Measurements from ENCODE around the gene PTGDS. TPM values are rescaled to one million over a fixed set of nuclear protein-coding genes. Genes with fewer than 3 reads are reported as not detected.

Gene PTGDS
- total RNA-seq, 1 donor from 2014 or later = not detected

DNA sequence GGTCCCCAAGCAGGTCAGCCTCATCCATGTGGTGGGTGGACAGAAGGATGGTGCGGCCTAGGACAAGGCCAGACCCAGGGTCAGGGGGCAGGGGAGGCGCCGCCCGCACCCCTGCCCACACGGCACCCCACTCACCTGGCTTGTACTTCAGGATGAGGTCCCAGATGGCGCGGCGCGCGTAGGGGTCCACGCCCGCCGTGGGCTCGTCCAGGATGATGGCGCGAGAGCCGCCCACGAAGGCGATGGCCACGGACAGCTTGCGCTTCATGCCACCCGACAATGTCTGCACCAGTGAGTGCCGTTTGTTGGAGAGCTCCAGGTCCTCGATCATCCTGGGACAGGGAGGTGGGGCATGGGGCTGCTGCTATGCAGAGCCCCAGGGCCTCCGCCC is 38.2 kb downstream of the PTGDS start:
- no peak overlapping the region for H3K4me3 ChIP-seq (ENCODE audit: low read depth, low read length)
- no peak for DNase-seq (ENCODE audit: low read depth)
- TF ChIP-seq, protein P1, sequence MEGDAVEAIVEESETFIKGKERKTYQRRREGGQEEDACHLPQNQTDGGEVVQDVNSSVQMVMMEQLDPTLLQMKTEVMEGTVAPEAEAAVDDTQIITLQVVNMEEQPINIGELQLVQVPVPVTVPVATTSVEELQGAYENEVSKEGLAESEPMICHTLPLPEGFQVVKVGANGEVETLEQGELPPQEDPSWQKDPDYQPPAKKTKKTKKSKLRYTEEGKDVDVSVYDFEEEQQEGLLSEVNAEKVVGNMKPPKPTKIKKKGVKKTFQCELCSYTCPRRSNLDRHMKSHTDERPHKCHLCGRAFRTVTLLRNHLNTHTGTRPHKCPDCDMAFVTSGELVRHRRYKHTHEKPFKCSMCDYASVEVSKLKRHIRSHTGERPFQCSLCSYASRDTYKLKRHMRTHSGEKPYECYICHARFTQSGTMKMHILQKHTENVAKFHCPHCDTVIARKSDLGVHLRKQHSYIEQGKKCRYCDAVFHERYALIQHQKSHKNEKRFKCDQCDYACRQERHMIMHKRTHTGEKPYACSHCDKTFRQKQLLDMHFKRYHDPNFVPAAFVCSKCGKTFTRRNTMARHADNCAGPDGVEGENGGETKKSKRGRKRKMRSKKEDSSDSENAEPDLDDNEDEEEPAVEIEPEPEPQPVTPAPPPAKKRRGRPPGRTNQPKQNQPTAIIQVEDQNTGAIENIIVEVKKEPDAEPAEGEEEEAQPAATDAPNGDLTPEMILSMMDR (conservative IDR thresholded peaks at IDR 0.05; ENCODE audit: low read depth, low read length) = no peak

GRCh38 chr9:137015976-137016375 is 38.7 kb downstream of the PTGDS start:
- no peak for DNase-seq (ENCODE audit: low read depth)
- no peak overlapping the region for H3K4me3 ChIP-seq (ENCODE audit: low read depth, low read length)
- TF ChIP-seq, protein P1 (conservative IDR thresholded peaks at IDR 0.05; ENCODE audit: low read depth, low read length) = no peak

DNA sequence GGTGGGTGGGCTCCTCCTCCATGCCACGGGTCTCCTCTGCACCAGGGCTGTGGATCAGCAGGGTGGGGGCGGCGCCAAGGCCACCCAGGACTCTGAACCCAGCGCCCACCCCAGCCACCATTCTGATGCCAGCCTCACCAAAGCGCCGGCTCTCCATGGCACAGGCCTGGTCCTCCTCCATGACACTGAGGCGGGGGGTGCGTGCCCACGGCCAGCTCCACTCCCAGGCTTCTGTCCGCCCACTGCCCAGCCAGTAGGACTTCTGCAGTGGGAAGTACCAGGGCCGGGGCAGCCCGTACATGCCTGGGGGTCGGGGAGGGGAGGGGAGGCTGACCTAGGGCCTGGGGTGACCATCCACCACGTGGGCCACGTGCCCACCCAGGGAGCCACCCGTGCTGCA is 39.1 kb downstream of the PTGDS start:
- no peak for DNase-seq (ENCODE audit: low read depth)
- TF ChIP-seq, protein P1 (conservative IDR thresholded peaks at IDR 0.05; ENCODE audit: low read depth, low read length) = no peak
- H3K4me3 ChIP-seq (ENCODE audit: low read depth, low read length) = no peak overlapping the region

DNA sequence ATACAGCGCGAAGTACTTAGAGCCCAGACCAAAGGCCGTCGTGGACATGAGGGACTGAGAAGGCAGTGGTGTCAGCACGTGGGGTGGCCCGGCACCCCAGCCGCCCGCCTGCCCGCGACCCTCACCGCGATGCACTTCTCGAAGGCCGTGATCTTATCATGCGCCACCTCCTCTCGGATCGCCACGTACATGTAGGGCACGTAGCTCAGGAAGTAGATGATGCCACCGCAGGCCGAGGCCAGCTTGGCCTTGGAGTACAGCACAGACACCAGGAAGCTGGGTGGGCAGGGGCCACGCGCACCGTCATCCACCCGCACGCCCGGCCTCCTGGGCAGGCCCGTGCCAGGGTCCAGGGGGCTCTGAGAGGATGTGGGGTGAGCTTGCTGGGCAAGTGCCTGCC is 39.8 kb downstream of the PTGDS start:
- DNase-seq (ENCODE audit: low read depth) = no peak
- no peak overlapping the region for H3K4me3 ChIP-seq (ENCODE audit: low read depth, low read length)
- TF ChIP-seq, protein P1 (conservative IDR thresholded peaks at IDR 0.05; ENCODE audit: low read depth, low read length) = no peak

DNA sequence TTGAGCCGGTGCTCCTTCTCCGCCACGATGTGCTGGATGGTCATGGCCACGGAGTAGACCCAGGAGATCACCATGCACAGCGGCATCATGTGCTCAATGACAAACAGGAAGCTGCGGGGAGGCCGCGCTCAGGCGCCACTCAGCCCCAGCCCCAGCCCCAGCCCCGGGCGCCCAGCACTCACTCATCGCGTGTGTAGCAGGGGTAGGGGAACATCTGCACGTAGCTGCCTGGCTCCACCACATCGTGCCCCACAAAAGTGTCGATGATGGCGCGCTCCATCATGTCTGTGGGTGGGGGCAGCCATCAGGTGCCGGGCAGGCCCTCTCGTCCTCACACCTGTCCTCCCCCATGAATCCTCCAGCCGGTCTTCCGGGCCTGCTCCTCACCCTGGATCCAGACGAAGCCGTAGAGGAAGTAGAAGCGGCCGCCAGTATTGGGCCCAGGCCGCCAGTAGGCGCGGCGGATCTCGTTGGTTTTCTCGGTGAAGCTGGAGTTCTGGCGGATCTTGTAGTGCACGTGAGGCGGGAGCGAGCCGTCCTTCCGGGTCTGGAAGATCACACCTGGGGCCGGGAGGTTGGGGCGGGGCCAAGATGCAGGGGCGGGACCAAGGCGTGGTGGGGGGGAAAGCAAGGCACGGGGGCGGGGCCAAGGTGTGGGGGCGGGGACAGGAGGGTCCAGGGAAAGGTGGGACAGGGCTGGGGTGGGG is 40.6 kb downstream of the PTGDS start:
- no peak for DNase-seq (ENCODE audit: low read depth)
- TF ChIP-seq, protein P1 (conservative IDR thresholded peaks at IDR 0.05; ENCODE audit: low read depth, low read length) = no peak
- no peak overlapping the region for H3K4me3 ChIP-seq (ENCODE audit: low read depth, low read length)

DNA sequence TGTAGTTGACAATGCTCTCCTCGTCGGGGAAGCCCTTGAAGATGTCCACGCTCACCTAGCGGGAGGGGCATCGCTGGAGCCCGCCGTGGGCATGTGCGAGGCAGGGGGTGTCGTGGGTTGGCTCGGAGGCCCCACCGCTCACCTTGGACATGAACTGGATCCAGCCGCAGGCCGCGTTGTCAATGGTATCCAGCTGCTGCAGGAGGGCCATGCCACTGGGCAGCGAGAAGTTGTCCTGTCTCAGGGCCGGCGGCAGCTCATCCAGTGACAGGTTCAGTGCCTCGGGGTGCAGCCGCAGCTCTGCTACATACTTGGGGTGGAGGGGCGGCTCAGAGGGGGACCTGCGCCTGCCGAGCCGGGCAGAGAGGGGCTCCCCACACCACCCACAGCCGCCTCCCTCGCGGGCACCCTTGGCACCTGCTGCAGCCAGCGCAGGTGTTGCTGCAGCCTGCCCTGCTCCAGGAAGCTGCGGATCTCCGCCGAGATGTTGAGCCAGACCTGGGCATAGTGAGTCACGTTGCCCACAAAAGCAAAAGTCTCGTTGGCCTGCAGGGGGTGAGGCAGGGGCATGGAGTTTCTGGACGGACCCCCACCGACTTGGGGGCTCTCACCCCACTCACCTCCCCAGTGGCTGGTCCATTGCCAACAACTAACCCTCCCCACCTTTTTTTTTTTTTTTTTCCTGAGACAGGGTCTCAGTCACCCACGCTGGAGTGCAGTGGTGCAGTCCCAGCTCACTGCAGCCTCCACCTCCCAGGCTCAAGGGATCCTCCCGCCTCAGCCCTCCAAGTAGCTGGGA is 41.7 kb downstream of the PTGDS start:
- TF ChIP-seq, protein P1 (conservative IDR thresholded peaks at IDR 0.05; ENCODE audit: low read depth, low read length) = no peak
- DNase-seq (ENCODE audit: low read depth) = no peak

More for the DNA sequence above, 41.7 kb downstream of the PTGDS start:
- no peak overlapping the region for H3K4me3 ChIP-seq (ENCODE audit: low read depth, low read length)
